Measurements from ENCODE around the gene CD80.

CD80 gene

GRCh38 chr3:119506631-119507030, 52.8 kb downstream of the CD80 start:
- no peaks in the 10 kb centered on the region for H3K27me3 ChIP-seq (ENCODE audit: control insufficient read depth in 5 of 5, insufficient read depth in 4 of 5, low read length in 5 of 5)
- no peak overlapping the region for H3K9ac ChIP-seq (ENCODE audit: low read length in 5 of 5)
- H3K27ac ChIP-seq (ENCODE audit: low read depth, low read length), result no peak overlapping the region
- H3K4me1 ChIP-seq (ENCODE audit: control insufficient read depth in 5 of 5, insufficient read depth in 5 of 5, low read length in 5 of 5), result peaks cover 0 to 2% (median 0%) of the 10 kb centered on the region in 5 donors
- H3K36me3 ChIP-seq (ENCODE audit: control insufficient read depth in 5 of 5, insufficient read depth in 5 of 5, low read length in 5 of 5), result peaks cover 29 to 44% (median 37%) of the 10 kb centered on the region in 5 donors
- H3K4me3 ChIP-seq (ENCODE audit: low read depth in 1 of 5, low read length in 5 of 5), result peak overlapping the region in 1 of 5 donors; percentile 17
- no peaks in the 10 kb centered on the region for H3K9me3 ChIP-seq (ENCODE audit: control insufficient read depth in 5 of 5, low read length in 5 of 5)

GRCh38 chr3:119500901-119501300, 58.5 kb downstream of the CD80 start:
- Histone ChIP-seq H3K27ac (ENCODE audit: low read depth, low read length) (no peak overlapping the region), H3K27me3 (ENCODE audit: control insufficient read depth in 5 of 5, insufficient read depth in 4 of 5, low read length in 5 of 5) (no peaks in the 10 kb centered on the region), H3K9me3 (ENCODE audit: control insufficient read depth in 5 of 5, low read length in 5 of 5) (no peaks in the 10 kb centered on the region), H3K4me1 (ENCODE audit: control insufficient read depth in 5 of 5, insufficient read depth in 5 of 5, low read length in 5 of 5) (peaks cover 0 to 36% (median 30%) of the 10 kb centered on the region in 5 donors), H3K36me3 (ENCODE audit: control insufficient read depth in 5 of 5, insufficient read depth in 5 of 5, low read length in 5 of 5) (peaks cover 10 to 18% (median 16%) of the 10 kb centered on the region in 5 donors), H3K4me3 (ENCODE audit: low read depth in 1 of 5, low read length in 5 of 5) (no peak overlapping the region), H3K9ac (ENCODE audit: low read length in 5 of 5) (peak overlapping the region in 2 of 5 donors; percentile 11 to 42)

GRCh38 chr3:119500265-119500664, 59.1 kb downstream of the CD80 start:
- no peak overlapping the region for H3K27ac ChIP-seq (ENCODE audit: low read depth, low read length)
- no peaks in the 10 kb centered on the region for H3K27me3 ChIP-seq (ENCODE audit: control insufficient read depth in 5 of 5, insufficient read depth in 4 of 5, low read length in 5 of 5)
- peak overlapping the region in 2 of 5 donors; percentile 42 to 48 for H3K9ac ChIP-seq (ENCODE audit: low read length in 5 of 5)
- H3K4me1 ChIP-seq (ENCODE audit: control insufficient read depth in 5 of 5, insufficient read depth in 5 of 5, low read length in 5 of 5), result peaks cover 0 to 36% (median 30%) of the 10 kb centered on the region in 5 donors
- H3K9me3 ChIP-seq (ENCODE audit: control insufficient read depth in 5 of 5, low read length in 5 of 5), result no peaks in the 10 kb centered on the region
- H3K36me3 ChIP-seq (ENCODE audit: control insufficient read depth in 5 of 5, insufficient read depth in 5 of 5, low read length in 5 of 5), result peaks cover 6 to 13% (median 12%) of the 10 kb centered on the region in 5 donors
- H3K4me3 ChIP-seq (ENCODE audit: low read depth in 1 of 5, low read length in 5 of 5), result no peak overlapping the region

DNA sequence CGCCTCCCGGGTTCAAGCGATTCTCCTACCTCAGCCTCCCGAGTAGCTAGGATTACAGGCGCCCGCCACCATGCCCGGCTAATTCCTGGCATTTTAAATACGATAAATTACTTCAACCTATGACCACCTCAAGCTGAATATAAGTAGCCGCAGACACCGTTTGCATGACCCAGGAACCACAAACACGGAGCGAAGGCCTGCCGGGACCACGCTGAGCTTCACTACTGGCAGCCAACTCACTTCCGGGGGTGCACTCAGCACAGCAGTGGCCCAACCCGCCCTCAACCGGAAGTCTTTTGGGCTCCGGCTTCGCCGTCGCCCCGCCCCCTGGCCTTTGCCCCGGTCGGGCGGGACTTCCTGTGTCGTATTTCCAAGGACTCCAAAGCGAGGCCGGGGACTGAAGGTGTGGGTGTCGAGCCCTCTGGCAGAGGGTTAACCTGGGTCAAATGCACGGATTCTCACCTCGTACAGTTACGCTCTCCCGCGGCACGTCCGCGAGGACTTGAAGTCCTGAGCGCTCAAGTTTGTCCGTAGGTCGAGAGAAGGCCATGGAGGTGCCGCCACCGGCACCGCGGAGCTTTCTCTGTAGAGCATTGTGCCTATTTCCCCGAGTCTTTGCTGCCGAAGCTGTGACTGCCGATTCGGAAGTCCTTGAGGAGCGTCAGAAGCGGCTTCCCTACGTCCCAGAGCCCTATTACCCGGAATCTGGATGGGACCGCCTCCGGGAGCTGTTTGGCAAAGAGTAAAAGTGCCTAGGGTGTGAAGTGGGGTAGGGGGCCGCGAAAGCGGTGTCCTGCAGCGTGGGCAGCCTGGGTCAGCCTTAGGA, 61.0 kb downstream of the CD80 start, which contains the start of gene TIMMDC1:
Gene TIMMDC1, plus strand, starts transcription at position 362 of the 826 bp plus-strand sequence. Its CDS starts 187 bp downstream, at position 549.
- Histone ChIP-seq H3K4me3 (ENCODE audit: low read depth in 1 of 5, low read length in 5 of 5) (peak within 1 kb of the TSS; percentile 87 to 100 (median 96)), H3K9ac (ENCODE audit: low read length in 5 of 5) (peak within 1 kb of the TSS; percentile 94 to 99 (median 98))

DNA sequence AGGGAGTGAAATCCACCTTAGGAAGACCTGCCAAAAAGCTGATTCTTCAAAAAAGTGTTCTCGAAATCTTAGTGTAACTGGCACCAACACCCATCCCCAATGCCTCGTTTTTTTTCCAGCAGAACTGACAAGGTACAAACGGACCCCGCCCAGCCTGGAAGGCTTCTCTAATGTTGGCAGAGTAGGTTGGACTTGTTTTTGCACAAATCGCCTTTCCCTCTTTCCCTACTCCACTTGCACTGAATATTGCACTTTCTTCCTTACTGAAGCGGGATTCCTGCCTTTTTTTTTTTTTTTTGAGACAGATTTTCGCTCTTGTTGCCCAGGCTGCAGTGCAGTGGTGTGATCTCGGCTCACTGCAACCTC, 61.6 kb downstream of the CD80 start:
- Histone ChIP-seq H3K9ac (ENCODE audit: low read length in 5 of 5) (peak overlapping the region; percentile 63 to 99 (median 98)), H3K27ac (ENCODE audit: low read depth, low read length) (peak overlapping the region; percentile 99), H3K36me3 (ENCODE audit: control insufficient read depth in 5 of 5, insufficient read depth in 5 of 5, low read length in 5 of 5) (peaks cover 0 to 3% (median 0%) of the 10 kb centered on the region in 5 donors), H3K9me3 (ENCODE audit: control insufficient read depth in 5 of 5, low read length in 5 of 5) (no peaks in the 10 kb centered on the region), H3K4me3 (ENCODE audit: low read depth in 1 of 5, low read length in 5 of 5) (peak overlapping the region; percentile 87 to 100 (median 96)), H3K27me3 (ENCODE audit: control insufficient read depth in 5 of 5, insufficient read depth in 4 of 5, low read length in 5 of 5) (no peaks in the 10 kb centered on the region), H3K4me1 (ENCODE audit: control insufficient read depth in 5 of 5, insufficient read depth in 5 of 5, low read length in 5 of 5) (peaks cover 0 to 36% (median 30%) of the 10 kb centered on the region in 5 donors)

More for the DNA sequence above, 61.0 kb downstream of the CD80 start, which contains the start of gene TIMMDC1:
- Histone ChIP-seq H3K27me3 (ENCODE audit: control insufficient read depth in 5 of 5, insufficient read depth in 4 of 5, low read length in 5 of 5) (no peaks in the 10 kb centered on the region), H3K27ac (ENCODE audit: low read depth, low read length) (peak within 1 kb of the TSS; percentile 99), H3K36me3 (ENCODE audit: control insufficient read depth in 5 of 5, insufficient read depth in 5 of 5, low read length in 5 of 5) (no peaks in the 10 kb centered on the region), H3K9me3 (ENCODE audit: control insufficient read depth in 5 of 5, low read length in 5 of 5) (no peaks in the 10 kb centered on the region), H3K4me1 (ENCODE audit: control insufficient read depth in 5 of 5, insufficient read depth in 5 of 5, low read length in 5 of 5) (peaks cover 0 to 36% (median 30%) of the 10 kb centered on the region in 5 donors)

DNA sequence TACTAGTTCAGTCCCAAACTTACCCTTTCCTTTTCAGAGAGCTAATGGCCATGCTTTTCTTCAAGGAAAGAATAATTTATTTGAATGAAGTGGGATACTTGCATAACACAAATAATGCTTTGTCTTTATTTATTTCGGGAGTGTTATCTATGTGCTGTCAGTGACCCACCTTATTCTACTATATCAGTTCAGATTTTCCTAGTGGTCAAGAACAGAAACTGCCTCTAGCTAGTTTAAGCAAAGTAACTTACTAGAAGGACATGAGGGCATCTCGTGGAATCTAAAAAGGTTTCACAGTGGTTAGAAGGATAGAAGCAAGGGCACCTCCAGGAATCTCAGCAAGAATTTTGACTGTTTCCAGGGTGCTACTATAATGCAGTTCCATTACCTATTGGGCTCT, 64.8 kb downstream of the CD80 start:
- Histone ChIP-seq H3K9ac (ENCODE audit: low read length in 5 of 5) (no peak overlapping the region), H3K27me3 (ENCODE audit: control insufficient read depth in 5 of 5, insufficient read depth in 4 of 5, low read length in 5 of 5) (no peaks in the 10 kb centered on the region), H3K4me3 (ENCODE audit: low read depth in 1 of 5, low read length in 5 of 5) (no peak overlapping the region)

DNA sequence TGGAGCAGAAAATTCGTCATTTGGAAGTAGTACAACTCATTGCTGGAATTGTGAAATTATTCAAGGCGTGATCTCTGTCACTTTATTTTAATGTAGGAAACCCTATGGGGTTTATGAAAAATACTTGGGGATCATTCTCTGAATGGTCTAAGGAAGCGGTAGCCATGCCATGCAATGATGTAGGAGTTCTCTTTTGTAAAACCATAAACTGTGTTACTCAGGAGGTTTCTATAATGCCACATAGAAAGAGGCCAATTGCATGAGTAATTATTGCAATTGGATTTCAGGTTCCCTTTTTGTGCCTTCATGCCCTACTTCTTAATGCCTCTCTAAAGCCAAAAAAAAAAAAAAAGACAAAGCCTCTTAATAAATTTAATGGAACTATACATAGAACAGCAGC, 66.6 kb downstream of the CD80 start:
- Histone ChIP-seq H3K27me3 (ENCODE audit: control insufficient read depth in 5 of 5, insufficient read depth in 4 of 5, low read length in 5 of 5) (no peaks in the 10 kb centered on the region), H3K9ac (ENCODE audit: low read length in 5 of 5) (no peak overlapping the region), H3K4me3 (ENCODE audit: low read depth in 1 of 5, low read length in 5 of 5) (no peak overlapping the region), H3K27ac (ENCODE audit: low read depth, low read length) (no peak overlapping the region), H3K9me3 (ENCODE audit: control insufficient read depth in 5 of 5, low read length in 5 of 5) (no peaks in the 10 kb centered on the region), H3K36me3 (ENCODE audit: control insufficient read depth in 5 of 5, insufficient read depth in 5 of 5, low read length in 5 of 5) (peaks cover 7 to 26% (median 8%) of the 10 kb centered on the region in 5 donors), H3K4me1 (ENCODE audit: control insufficient read depth in 5 of 5, insufficient read depth in 5 of 5, low read length in 5 of 5) (peaks cover 0 to 9% (median 6%) of the 10 kb centered on the region in 5 donors)

More for the DNA sequence above, 64.8 kb downstream of the CD80 start:
- Histone ChIP-seq H3K4me1 (ENCODE audit: control insufficient read depth in 5 of 5, insufficient read depth in 5 of 5, low read length in 5 of 5) (peaks cover 0 to 21% (median 14%) of the 10 kb centered on the region in 5 donors), H3K9me3 (ENCODE audit: control insufficient read depth in 5 of 5, low read length in 5 of 5) (no peaks in the 10 kb centered on the region), H3K27ac (ENCODE audit: low read depth, low read length) (no peak overlapping the region), H3K36me3 (ENCODE audit: control insufficient read depth in 5 of 5, insufficient read depth in 5 of 5, low read length in 5 of 5) (peaks cover 3 to 15% (median 5%) of the 10 kb centered on the region in 5 donors)

DNA sequence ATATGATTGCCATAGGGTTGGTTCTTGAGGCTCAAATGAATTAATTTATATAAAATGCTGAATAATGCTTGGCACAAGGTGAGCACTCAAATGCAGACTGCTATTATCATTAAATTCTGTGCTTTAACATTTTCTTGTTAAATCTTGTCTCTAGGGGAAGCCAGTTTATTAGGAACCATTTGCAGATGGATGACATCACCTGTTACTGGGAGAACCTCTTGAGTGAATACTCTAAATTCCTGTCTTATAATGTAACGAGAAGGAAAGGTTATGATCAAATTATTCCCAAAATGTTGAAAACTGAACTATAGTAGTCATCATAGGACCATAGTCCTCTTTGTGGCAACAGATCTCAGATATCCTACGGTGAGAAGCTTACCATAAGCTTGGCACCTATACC, 67.3 kb downstream of the CD80 start:
- H3K27me3 ChIP-seq (ENCODE audit: control insufficient read depth in 5 of 5, insufficient read depth in 4 of 5, low read length in 5 of 5), result no peaks in the 10 kb centered on the region
- no peak overlapping the region for H3K4me3 ChIP-seq (ENCODE audit: low read depth in 1 of 5, low read length in 5 of 5)
- H3K4me1 ChIP-seq (ENCODE audit: control insufficient read depth in 5 of 5, insufficient read depth in 5 of 5, low read length in 5 of 5), result peaks cover 0 to 2% (median 0%) of the 10 kb centered on the region in 5 donors
- H3K9ac ChIP-seq (ENCODE audit: low read length in 5 of 5), result no peak overlapping the region
- peaks cover 8 to 29% (median 9%) of the 10 kb centered on the region in 5 donors for H3K36me3 ChIP-seq (ENCODE audit: control insufficient read depth in 5 of 5, insufficient read depth in 5 of 5, low read length in 5 of 5)
- H3K27ac ChIP-seq (ENCODE audit: low read depth, low read length), result no peak overlapping the region
- no peaks in the 10 kb centered on the region for H3K9me3 ChIP-seq (ENCODE audit: control insufficient read depth in 5 of 5, low read length in 5 of 5)

DNA sequence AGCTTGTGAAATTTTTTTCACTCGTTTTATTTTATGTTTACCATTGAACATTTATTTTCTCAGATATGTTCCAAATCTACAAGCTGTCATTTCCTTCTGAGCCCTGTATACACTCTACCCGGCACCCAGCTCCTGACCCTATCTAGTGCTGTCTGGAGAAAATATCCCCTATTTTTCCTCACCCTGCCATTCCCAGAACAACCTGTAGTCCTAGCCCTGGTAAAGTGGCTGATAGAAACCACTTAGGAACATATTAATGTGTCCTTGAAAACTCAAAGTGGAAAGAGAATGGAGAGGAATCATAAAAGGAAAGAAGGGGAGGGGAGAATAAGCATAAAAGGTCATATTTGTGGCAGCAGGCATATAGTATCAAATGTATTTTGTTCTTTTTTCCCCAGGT, 69.3 kb downstream of the CD80 start:
- Histone ChIP-seq H3K4me3 (ENCODE audit: low read depth in 1 of 5, low read length in 5 of 5) (no peak overlapping the region), H3K36me3 (ENCODE audit: control insufficient read depth in 5 of 5, insufficient read depth in 5 of 5, low read length in 5 of 5) (peaks cover 21 to 49% (median 25%) of the 10 kb centered on the region in 5 donors), H3K4me1 (ENCODE audit: control insufficient read depth in 5 of 5, insufficient read depth in 5 of 5, low read length in 5 of 5) (no peaks in the 10 kb centered on the region), H3K27me3 (ENCODE audit: control insufficient read depth in 5 of 5, insufficient read depth in 4 of 5, low read length in 5 of 5) (no peaks in the 10 kb centered on the region), H3K9ac (ENCODE audit: low read length in 5 of 5) (no peak overlapping the region), H3K27ac (ENCODE audit: low read depth, low read length) (no peak overlapping the region), H3K9me3 (ENCODE audit: control insufficient read depth in 5 of 5, low read length in 5 of 5) (no peaks in the 10 kb centered on the region)

- no peaks in the 10 kb centered on the region for H3K27me3 ChIP-seq (ENCODE audit: control insufficient read depth in 5 of 5, insufficient read depth in 4 of 5, low read length in 5 of 5)
- no peak overlapping the region for H3K9ac ChIP-seq (ENCODE audit: low read length in 5 of 5)
- H3K4me1 ChIP-seq (ENCODE audit: control insufficient read depth in 5 of 5, insufficient read depth in 5 of 5, low read length in 5 of 5), result no peaks in the 10 kb centered on the region
- peaks cover 23 to 60% (median 34%) of the 10 kb centered on the region in 5 donors for H3K36me3 ChIP-seq (ENCODE audit: control insufficient read depth in 5 of 5, insufficient read depth in 5 of 5, low read length in 5 of 5)
- H3K9me3 ChIP-seq (ENCODE audit: control insufficient read depth in 5 of 5, low read length in 5 of 5), result no peaks in the 10 kb centered on the region
- no peak overlapping the region for H3K4me3 ChIP-seq (ENCODE audit: low read depth in 1 of 5, low read length in 5 of 5)
- H3K27ac ChIP-seq (ENCODE audit: low read depth, low read length), result no peak overlapping the region
Observed at GRCh38 chr3:119485563-119485962, 73.9 kb downstream of the CD80 start.
